ENCODE results near the gene AARS1.
"Not testable (repeated sequence)": the region's sequence is repeated elsewhere in the genome, so short reads cannot be mapped to it uniquely, and the experiment has no call there.

AARS1 gene

DNA sequence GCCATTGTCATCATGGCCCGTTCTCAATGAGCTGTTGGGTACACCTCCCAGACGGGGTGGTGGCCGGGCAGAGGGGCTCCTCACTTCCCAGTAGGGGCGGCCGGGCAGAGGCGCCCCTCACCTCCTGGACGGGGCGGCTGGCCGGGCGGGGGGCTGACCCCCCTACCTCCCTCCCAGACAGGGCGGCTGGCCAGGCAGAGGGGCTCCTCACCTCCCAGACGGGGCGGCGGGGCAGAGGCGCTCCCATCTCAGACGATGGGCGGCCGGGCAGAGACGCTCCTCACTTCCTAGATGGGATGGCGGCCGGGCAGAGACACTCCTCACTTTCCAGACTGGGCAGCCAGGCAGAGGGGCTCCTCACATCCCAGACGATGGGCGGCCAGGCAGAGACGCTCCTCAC, 64.7 kb downstream of the AARS1 start:
- not testable (repeated sequence) for H3K4me3 ChIP-seq (ENCODE audit: low read depth, low read length); DNase-seq; H3K9me3 ChIP-seq (ENCODE audit: severe bottlenecking); H3K27me3 ChIP-seq (ENCODE audit: insufficient read depth, low read depth, severe bottlenecking); H3K27ac ChIP-seq; H3K36me3 ChIP-seq

DNA sequence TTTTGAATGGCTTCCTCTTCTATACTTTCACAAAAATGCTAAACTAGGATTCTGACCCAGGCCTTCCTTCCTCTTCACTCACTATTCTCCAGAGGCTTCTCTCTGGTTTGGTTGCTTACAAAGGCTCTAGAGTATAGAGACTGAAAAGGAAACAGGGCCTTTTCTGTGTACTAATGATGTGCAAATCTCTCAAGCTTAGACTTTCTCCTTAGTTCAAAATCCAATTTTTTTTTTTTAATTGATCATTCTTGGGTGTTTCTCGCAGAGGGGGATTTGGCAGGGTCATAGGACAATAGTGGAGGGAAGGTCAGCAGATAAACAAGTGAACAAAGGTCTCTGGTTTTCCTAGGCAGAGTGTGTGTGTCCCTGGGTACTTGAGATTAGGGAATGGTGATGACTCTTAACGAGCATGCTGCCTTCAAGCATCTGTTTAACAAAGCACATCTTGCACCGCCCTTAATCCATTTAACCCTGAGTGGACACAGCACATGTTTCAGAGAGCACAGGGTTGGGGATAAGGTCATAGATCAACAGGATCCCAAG, 65.3 kb downstream of the AARS1 start:
- peak overlapping the region; percentile 68 for H3K27ac ChIP-seq
- not testable (repeated sequence) for H3K9me3 ChIP-seq (ENCODE audit: severe bottlenecking); H3K4me3 ChIP-seq (ENCODE audit: low read depth, low read length); H3K27me3 ChIP-seq (ENCODE audit: insufficient read depth, low read depth, severe bottlenecking); DNase-seq; H3K36me3 ChIP-seq

DNA sequence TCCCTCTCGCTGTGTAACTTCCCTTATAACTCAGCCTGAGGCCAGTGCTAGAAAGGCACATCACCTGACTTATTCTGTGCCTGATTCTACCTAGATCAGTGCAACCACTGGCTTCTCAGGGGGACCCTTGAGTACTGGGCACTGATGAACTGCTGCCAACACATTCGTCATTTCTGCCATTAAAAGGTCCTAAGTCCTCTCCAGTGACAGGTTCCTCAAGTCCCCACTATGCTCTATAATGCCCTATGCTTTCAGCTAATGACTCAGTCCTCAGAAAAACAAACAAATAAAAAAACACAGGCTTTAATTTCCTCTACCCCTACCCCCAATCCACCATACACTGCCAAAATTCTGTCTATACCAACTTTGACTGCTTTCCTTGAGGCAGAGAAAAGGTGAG, 66.1 kb downstream of the AARS1 start:
- not testable (repeated sequence) for H3K27me3 ChIP-seq (ENCODE audit: insufficient read depth, low read depth, severe bottlenecking); H3K27ac ChIP-seq; H3K9me3 ChIP-seq (ENCODE audit: severe bottlenecking); H3K4me3 ChIP-seq (ENCODE audit: low read depth, low read length); DNase-seq; H3K36me3 ChIP-seq

DNA sequence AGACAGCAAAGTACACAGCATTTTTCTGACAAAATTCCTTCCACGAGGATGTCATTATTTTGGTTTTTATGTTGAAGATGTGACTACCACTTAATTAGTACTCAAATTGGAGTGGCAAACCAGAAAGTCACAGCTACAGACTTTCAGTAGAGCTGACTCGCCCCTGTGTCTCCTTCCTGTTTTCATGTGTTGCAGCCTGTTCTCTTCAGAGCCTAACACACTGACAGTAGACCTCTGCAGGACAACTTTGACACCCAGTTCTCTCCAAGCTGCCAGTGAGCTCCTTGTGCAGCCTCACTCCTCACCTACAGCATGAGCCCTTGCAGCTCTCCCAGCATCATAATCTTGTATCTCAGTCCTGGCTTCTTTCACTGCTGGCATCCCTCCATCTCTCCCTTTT, 66.7 kb downstream of the AARS1 start:
- H3K9me3 ChIP-seq (ENCODE audit: severe bottlenecking); H3K27ac ChIP-seq; DNase-seq; H3K36me3 ChIP-seq; H3K27me3 ChIP-seq (ENCODE audit: insufficient read depth, low read depth, severe bottlenecking); H3K4me3 ChIP-seq (ENCODE audit: low read depth, low read length): not testable (repeated sequence)

DNA sequence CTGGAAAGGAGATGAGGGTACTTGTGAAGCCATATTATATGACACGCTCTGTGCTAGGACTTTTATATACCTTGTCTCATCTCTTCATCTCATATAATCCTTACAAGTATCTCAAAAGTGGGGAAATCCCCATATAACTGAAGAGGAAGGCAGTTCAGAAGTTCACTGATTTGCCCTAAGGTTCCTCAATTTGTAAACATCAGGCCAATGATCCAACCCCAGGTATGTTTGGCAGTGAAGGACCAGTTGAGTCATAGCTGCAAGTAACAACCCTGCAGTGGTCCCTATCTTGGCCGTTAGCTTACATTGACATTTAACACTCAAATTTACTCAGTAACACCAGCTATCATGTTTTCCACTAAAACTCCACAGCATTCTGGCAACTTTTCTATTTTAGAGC, 70.7 kb downstream of the AARS1 start:
- H3K4me3 ChIP-seq (ENCODE audit: low read depth, low read length); H3K27ac ChIP-seq; H3K36me3 ChIP-seq; H3K9me3 ChIP-seq (ENCODE audit: severe bottlenecking); DNase-seq; H3K27me3 ChIP-seq (ENCODE audit: insufficient read depth, low read depth, severe bottlenecking): not testable (repeated sequence)

DNA sequence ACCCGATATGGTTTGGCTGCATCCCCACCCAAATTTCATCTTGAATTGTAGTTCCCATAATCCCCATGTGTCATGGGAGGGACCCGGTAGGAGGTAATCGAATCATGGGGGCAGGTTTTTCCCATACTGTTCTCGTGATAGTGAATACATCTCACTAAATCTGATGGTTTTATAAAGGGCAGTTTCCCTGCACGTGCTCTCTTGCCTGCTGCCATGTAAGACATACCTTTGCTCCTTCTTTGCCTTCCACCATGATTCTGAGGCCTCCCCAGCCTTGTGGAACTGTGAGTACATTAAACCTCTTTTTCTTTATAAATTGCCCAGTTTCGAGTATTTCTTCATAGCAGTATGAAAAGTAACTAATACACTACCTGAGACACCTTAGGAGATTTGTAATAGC, 82.9 kb downstream of the AARS1 start:
- H3K4me3 ChIP-seq (ENCODE audit: low read depth, low read length); H3K9me3 ChIP-seq (ENCODE audit: severe bottlenecking); H3K27me3 ChIP-seq (ENCODE audit: insufficient read depth, low read depth, severe bottlenecking); DNase-seq; H3K36me3 ChIP-seq: not testable (repeated sequence)
- peak overlapping the region; percentile 47; the same call in 1 of the 2 replicates for H3K27ac ChIP-seq

DNA sequence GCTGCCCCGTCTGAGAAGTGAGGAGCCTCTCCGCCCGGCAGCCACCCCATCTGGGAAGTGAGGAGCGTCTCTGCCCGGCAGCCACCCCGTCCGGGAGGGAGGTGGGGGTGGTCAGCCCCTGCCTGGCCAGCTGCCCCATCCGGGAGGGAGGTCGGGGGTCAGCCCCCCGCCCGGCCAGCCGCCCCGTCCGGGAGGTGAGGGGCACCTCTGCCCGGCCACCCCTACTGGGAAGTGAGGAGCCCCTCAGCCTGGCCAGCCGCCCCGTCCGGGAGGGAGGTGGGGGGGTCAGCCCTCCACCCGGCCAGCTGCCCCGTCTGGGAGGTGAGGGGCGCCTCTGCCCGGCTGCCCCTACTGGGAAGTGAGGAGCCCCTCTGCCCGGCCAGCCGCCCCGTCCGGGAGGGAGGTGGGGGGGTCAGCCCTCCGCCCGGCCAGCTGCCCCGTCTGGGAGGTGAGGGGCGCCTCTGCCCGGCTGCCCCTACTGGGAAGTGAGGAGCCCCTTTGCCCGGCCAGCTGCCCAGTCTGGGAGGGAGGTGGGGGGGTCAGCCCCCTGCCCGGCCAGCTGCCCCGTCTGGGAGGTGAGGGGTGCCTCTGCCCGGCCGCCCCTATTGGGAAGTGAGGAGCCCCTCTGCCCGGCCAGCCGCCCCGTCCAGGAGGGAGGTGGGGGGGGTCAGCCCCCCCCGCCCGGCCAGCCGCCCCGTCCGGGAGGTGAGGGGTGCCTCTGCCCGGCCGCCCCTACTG, 84.5 kb downstream of the AARS1 start:
- not testable (repeated sequence) for H3K27me3 ChIP-seq (ENCODE audit: insufficient read depth, low read depth, severe bottlenecking); DNase-seq; H3K27ac ChIP-seq; H3K9me3 ChIP-seq (ENCODE audit: severe bottlenecking); H3K4me3 ChIP-seq (ENCODE audit: low read depth, low read length); H3K36me3 ChIP-seq

DNA sequence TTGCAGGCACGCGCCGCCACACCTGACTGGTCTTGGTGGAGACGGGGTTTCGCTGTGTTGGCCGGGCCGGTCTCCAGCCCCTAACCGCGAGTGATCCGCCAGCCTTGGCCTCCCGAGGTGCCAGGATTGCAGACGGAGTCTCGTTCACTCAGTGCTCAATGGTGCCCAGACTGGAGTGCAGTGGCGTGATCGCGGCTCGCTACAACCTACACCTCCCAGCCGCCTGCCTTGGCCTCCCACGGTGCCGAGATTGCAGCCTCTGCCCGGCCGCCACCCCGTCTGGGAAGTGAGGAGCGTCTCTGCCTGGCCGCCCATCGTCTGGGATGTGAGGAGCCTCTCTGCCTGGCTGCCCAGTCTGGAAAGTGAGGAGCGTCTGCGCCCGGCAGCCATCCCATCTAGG, 85.3 kb downstream of the AARS1 start:
- not testable (repeated sequence) for DNase-seq; H3K27ac ChIP-seq; H3K9me3 ChIP-seq (ENCODE audit: severe bottlenecking); H3K4me3 ChIP-seq (ENCODE audit: low read depth, low read length); H3K27me3 ChIP-seq (ENCODE audit: insufficient read depth, low read depth, severe bottlenecking); H3K36me3 ChIP-seq

DNA sequence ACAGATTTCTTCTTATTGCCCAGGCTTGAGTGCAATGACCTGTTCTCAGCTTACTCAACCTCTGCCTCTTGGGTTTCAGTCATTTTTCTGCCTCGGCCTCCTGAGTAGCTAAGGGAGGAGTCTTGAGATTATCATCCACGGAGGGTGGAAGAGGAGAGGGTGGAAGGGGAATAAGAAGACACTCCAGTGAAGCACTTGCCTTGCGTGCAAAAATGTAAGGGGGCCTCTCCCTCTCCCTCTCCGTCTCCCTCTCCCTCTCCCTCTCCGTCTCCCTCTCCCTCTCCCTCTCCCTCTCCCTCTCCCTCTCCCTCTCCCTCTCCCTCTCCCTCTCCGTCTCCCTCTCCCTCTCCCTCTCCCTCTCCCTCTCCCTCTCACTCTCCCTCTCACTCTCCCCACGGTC, 85.8 kb downstream of the AARS1 start:
- H3K4me3 ChIP-seq (ENCODE audit: low read depth, low read length); H3K27ac ChIP-seq; DNase-seq; H3K27me3 ChIP-seq (ENCODE audit: insufficient read depth, low read depth, severe bottlenecking); H3K36me3 ChIP-seq; H3K9me3 ChIP-seq (ENCODE audit: severe bottlenecking): not testable (repeated sequence)
